Lower leg skin (tissue), 3 donors: ENCODE measurements around the gene DHX34.

ENCODE experiments used
- POLR2A ChIP-seq, 2 donors: fragments of 450-650 bp; IDR thresholded peaks; one replicate each; pipeline ENCODE4 v1.6.1; 2016 to 2017; ENCODE audit warnings: antibody characterized with exemption in 2 of 2, mild to moderate bottlenecking in 1 of 2, moderate library complexity in 1 of 2
- TF ChIP-seq, protein P1 (sequence below), 3 donors: fragments of 450-650 bp; IDR thresholded peaks; one replicate each; pipeline ENCODE4 v1.5.1; 2016; ENCODE audit warnings: antibody characterized with exemption in 3 of 3, mild to moderate bottlenecking in 3 of 3, moderate library complexity in 2 of 3

DNA sequence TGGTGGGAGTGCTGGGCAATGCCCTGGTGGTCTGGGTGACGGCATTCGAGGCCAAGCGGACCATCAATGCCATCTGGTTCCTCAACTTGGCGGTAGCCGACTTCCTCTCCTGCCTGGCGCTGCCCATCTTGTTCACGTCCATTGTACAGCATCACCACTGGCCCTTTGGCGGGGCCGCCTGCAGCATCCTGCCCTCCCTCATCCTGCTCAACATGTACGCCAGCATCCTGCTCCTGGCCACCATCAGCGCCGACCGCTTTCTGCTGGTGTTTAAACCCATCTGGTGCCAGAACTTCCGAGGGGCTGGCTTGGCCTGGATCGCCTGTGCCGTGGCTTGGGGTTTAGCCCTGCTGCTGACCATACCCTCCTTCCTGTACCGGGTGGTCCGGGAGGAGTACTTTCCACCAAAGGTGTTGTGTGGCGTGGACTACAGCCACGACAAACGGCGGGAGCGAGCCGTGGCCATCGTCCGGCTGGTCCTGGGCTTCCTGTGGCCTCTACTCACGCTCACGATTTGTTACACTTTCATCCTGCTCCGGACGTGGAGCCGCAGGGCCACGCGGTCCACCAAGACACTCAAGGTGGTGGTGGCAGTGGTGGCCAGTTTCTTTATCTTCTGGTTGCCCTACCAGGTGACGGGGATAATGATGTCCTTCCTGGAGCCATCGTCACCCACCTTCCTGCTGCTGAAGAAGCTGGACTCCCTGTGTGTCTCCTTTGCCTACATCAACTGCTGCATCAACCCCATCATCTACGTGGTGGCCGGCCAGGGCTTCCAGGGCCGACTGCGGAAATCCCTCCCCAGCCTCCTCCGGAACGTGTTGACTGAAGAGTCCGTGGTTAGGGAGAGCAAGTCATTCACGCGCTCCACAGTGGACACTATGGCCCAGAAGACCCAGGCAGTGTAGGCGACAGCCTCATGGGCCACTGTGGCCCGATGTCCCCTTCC, 28.9 kb upstream of the DHX34 start:
- TF ChIP-seq, protein P1, sequence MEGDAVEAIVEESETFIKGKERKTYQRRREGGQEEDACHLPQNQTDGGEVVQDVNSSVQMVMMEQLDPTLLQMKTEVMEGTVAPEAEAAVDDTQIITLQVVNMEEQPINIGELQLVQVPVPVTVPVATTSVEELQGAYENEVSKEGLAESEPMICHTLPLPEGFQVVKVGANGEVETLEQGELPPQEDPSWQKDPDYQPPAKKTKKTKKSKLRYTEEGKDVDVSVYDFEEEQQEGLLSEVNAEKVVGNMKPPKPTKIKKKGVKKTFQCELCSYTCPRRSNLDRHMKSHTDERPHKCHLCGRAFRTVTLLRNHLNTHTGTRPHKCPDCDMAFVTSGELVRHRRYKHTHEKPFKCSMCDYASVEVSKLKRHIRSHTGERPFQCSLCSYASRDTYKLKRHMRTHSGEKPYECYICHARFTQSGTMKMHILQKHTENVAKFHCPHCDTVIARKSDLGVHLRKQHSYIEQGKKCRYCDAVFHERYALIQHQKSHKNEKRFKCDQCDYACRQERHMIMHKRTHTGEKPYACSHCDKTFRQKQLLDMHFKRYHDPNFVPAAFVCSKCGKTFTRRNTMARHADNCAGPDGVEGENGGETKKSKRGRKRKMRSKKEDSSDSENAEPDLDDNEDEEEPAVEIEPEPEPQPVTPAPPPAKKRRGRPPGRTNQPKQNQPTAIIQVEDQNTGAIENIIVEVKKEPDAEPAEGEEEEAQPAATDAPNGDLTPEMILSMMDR (IDR thresholded peaks at IDR 0.05), result no peak
- TF ChIP-seq POLR2A (IDR thresholded peaks at IDR 0.05), result no peak
